Subcutaneous adipose tissue (tissue), 4 donors: ENCODE measurements around the gene CSNK2A2. TPM values are rescaled to one million over a fixed set of nuclear protein-coding genes. Genes with fewer than 3 reads are reported as not detected.

ENCODE experiments used
- total RNA-seq, 4 donors: library from RNA; depleted of rRNA; stranded (reverse); fragments of >200 nt; gene quantifications; one replicate each; pipeline ENCODE4 v1.1.0, GENCODE V29; 2016
- TF ChIP-seq, protein P1 (sequence below): fragments of 450-650 bp; IDR thresholded peaks from one replicate; pipeline ENCODE4 v1.5.1; 2016; ENCODE audit warnings: low read depth, mild to moderate bottlenecking, control low read depth, antibody characterized with exemption, moderate library complexity

The CSNK2A2 gene
- total RNA-seq, 4 donors from 2014 or later = 49.3 to 62.2 (median 55.0) TPM

DNA sequence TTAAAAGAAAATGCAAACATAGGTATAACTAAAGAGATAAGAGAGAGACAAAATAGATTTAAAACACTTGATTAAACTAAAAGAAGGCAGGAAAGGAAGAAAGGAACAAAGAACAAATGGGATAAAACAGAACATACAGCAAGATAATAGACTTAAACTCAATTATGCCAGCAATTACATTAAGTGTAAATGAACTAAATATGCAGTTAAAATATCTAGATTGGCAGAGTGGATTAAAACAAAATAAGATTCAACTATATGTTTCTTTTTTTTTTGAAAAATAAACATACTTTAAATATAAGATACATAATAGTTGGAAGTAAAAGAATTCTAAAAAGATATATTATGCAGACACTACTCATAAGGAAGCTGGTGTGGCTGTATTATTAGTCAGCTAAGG, 59.1 kb downstream of the CSNK2A2 start:
- TF ChIP-seq, protein P1, sequence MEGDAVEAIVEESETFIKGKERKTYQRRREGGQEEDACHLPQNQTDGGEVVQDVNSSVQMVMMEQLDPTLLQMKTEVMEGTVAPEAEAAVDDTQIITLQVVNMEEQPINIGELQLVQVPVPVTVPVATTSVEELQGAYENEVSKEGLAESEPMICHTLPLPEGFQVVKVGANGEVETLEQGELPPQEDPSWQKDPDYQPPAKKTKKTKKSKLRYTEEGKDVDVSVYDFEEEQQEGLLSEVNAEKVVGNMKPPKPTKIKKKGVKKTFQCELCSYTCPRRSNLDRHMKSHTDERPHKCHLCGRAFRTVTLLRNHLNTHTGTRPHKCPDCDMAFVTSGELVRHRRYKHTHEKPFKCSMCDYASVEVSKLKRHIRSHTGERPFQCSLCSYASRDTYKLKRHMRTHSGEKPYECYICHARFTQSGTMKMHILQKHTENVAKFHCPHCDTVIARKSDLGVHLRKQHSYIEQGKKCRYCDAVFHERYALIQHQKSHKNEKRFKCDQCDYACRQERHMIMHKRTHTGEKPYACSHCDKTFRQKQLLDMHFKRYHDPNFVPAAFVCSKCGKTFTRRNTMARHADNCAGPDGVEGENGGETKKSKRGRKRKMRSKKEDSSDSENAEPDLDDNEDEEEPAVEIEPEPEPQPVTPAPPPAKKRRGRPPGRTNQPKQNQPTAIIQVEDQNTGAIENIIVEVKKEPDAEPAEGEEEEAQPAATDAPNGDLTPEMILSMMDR = no peak

DNA sequence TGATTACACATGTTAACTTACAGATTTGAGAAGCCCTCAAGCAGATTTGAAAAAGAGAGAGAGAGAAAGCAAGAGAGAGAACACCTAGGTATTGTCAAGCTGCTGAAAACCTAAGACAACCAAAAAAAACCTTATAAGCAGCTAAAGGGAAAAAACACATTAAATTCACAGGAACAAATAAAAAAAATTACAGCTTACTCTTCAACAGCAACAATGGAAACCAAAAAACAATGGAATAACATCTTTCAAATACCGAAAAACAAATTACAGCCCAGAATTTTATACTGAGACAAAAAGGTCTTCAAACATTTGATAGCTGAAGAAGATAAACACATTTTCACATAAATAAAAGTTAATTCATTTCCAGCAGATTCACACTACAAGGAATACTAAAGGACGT, 60.3 kb downstream of the CSNK2A2 start:
- TF ChIP-seq, protein P1 = no peak

GRCh38 chr16:58129097-58129936, 68.6 kb downstream of the CSNK2A2 start, which contains the start of gene CFAP20:
CFAP20 (minus strand) TSS chr16:58129381; CDS start chr16:58129115, 266 bp downstream.
- TF ChIP-seq, protein P1 = no peak

DNA sequence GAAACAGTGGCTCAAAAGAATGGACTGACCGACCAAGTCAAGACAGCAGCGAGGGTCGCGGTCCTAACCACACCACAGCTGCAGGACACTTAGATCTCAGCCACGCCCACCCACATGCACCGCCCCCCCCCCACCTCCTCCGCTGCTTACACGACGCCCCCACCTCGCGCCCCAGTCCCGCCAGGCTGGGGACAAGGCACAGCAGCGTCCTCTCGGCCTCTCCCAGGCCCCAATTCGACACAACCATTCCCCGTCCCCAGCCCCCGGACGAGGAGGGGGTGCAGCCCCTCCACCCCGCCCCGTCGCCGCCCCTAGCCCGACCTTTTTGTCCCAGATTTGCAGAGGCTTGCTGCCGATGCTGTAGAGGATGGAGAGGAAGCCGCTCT, 69.2 kb downstream of the CSNK2A2 start:
- TF ChIP-seq, protein P1 = no peak

GRCh38 chr16:58128181-58128631, 69.7 kb downstream of the CSNK2A2 start:
- TF ChIP-seq, protein P1 = no peak

GRCh38 chr16:58127634-58128033, 70.3 kb downstream of the CSNK2A2 start:
- TF ChIP-seq, protein P1 = no peak

DNA sequence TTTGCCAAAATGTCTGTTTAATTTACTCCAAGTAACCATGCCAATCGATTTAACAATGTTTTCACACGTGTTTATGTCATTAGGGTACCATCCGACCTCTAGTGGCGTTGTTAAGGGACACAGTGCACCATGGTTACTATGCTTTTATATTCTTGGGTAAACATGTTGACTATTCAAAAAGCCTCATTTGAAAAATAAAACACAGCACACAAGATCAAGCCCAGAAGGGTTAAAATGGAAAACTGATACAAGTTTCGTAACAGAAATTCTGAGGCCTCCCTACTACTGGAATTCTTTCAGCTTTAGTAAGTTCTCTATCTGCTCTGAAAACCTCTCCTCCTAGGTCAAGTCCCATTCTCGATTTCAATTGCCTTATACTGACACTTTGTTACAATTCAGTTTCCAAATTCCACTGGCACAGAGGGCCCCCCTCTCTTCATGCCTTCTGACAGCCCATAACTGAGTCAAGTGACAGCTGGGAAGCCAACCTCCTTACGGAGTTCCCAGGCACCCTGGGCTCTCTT, 70.8 kb downstream of the CSNK2A2 start:
- TF ChIP-seq, protein P1 = no peak
